ENCODE results near the gene SIAH1.
A peak's percentile ranks its signal among the peaks of the same experiment; 100 is the strongest.
"Not testable (repeated sequence)": the region's sequence is repeated elsewhere in the genome, so short reads cannot be mapped to it uniquely, and the experiment has no call there.

Gene SIAH1

GRCh38 chr16:48365025-48365600, 20.1 kb downstream of the SIAH1 start:
- DNase-seq = no peak

DNA sequence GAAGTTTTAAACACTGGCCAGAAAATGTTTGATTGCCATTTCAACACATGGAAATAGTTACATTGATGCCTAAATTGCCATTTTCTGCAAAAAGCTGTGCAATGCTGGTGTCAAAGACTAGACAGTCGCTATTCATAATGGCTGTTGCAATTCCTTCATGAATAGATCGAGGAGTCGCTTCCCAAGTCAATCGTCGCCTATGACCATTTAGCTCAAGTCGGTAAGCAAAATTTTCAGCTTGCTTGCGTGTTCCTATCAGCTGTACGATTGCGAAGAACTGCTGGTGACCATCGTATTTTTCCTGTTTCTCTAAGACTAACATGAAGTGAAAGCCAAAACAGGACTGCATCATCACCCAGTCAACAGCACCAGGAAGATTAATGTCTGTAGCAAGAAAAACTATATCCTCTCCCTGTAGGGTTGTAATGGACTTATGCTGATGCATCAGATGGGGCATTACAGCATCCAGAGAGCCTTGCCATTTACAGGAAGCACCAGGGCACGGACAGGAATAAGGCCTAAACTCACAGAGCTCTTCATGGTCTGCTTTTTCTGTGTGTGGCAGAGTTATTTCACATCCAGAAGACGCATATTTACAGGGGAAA, 23.6 kb downstream of the SIAH1 start:
- DNase-seq = no peak

DNA sequence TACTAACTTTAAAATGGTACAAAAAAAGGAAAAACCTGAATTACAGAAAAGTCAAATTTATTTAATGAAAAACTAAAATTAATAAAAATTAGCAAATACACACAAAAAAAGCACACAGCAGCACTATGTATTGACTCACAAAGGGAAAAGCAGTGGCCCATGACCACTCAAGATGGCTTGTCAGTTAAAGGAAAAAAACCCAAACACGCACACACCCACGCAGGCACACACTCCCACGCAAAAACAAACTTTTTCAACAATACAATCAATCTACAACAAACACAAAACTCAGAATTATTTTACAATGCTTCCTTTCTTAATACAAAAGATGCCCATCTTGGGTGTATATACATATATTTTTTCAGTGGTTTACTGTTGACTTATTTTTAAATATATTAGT, 24.2 kb downstream of the SIAH1 start:
- DNase-seq = no peak

GRCh38 chr16:48359983-48360382, 25.2 kb downstream of the SIAH1 start:
- DNase-seq = no peak

DNA sequence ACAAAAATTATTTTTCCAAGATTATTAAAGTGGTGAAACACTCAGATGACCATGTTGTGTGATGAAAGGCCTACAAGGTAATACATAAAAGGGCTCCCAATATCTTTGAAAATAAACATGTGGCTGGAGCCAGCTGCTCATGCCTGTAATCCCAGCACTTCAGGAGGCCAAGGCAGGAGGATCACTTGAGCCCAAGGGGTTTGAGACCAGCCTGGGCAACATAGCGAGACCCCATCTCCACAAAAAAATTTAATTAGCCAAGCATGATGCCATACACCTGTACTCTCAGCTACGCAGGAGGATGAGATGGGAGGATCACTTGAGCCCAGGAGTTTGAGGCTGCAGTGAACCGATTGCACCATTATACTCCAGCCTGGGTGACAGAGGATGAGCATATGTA, 26.8 kb downstream of the SIAH1 start:
- no peak for DNase-seq

DNA sequence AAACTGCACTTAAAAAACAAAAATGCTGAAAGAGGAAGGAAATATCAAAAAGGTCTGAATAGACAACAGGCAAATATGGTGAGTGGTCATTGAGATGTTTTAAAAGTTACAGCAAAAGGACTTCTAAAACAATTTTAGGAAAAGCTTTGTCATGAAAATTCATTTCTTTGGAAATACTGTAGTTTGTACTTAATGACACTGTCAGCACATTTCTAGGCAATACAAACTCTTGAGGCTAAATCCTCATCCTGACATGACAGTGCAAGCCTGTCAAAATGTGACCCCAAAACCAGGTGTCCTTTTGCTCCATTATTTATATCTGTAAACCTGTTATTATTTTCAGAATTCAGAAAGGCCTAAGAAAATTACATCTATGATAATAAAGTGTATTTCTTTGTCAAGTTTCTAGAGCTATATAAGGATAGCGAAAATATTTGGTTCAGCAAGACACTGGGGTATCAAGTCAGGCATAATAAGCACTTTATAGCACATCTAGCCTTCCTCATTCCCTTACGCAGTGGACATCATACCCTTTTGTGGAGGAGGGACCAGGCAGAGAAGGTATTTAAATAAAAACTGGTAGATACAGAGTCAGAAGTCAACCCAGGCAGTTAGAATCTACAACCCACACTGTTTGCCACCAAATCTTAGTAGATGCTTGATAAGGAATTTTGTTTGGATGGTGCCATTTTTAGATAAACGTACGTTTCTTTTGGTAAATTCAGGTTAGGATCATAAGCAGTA, 28.4 kb downstream of the SIAH1 start:
- DNase-seq = no peak

GRCh38 chr16:48354877-48355855, 30.0 kb downstream of the SIAH1 start:
- DNase-seq = no peak

GRCh38 chr16:48354385-48354784, 30.8 kb downstream of the SIAH1 start:
- DNase-seq = not testable (repeated sequence)

GRCh38 chr16:48353565-48354163, 31.5 kb downstream of the SIAH1 start:
- peak; percentile 76 for DNase-seq

DNA sequence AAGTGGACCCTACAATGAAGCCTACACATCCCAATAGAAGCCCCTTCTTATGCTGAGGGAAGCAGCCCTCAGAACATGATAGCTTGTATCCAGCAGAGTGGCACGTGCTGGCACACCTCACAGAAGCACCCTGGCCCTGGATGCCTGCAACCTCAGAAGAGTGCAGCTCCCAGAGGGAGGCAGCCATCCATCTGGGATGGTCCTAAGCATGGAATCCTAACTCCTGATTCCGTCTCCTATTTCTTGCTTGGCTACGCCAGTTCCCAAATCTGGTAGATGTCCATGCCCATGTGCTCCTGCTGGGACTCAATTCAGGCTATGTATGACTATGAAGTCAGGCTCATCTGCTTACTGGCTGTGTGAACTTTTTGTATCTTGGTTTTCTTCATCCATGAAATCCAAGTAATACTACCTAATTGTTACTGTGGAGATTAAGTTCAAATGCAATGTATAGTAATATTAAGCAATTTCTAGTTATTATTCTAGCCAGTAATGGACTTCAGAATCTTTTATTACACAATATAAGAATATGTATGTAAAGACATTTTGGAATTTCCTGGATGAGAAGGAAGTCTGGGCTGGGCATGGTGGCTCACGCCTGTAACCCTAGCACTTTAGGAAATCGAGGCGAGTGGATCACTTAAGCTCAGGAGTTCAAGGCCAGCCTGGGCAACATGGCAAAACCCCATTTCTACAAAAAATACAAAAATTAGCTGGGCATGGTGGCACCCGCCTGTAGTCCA, 32.4 kb downstream of the SIAH1 start:
- DNase-seq = no peak

- no peak for DNase-seq
These were observed 34.5 kb downstream of the SIAH1 start for GRCh38 chr16:48350736-48351135.

DNA sequence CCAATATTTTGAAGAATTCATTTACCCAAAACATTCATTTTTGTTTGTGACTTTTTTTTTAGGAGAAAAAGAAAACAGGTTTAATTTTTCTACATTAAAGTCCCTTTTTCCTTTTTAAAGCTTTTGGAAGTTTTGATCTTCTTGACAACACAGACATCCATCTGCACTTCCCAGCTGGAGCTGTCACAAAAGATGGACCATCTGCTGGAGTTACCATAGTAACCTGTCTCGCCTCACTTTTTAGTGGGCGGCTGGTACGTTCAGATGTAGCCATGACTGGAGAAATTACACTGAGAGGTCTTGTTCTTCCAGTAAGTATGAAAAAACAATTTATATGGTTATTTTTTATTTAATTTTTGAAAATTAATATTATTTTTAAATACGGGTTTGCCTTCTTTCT, 37.2 kb downstream of the SIAH1 start:
- DNase-seq = no peak

GRCh38 chr16:48347191-48347865, 37.9 kb downstream of the SIAH1 start:
- no peak for DNase-seq

GRCh38 chr16:48342591-48342990, 42.6 kb downstream of the SIAH1 start:
- DNase-seq = no peak

GRCh38 chr16:48340054-48340453, 45.2 kb downstream of the SIAH1 start:
- DNase-seq = no peak

DNA sequence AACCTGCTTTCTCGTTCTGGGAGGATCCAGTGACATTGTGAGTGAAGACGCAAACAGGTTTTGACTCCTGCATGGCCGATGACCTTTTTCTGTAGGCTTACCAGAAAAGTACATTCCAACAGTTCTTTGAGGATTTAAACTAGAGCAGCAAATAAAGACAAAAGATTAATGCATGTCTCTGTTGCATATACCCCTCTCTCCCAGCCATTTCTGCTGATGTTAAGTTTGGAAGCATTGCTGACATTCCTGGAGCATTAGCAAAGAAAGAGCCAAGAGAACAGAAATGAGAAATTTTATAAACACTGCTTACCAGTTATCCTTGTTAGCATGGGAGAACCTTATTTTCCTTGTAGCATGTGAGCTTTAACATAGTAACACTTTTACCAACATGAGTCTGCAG, 49.3 kb downstream of the SIAH1 start:
- DNase-seq = no peak

DNA sequence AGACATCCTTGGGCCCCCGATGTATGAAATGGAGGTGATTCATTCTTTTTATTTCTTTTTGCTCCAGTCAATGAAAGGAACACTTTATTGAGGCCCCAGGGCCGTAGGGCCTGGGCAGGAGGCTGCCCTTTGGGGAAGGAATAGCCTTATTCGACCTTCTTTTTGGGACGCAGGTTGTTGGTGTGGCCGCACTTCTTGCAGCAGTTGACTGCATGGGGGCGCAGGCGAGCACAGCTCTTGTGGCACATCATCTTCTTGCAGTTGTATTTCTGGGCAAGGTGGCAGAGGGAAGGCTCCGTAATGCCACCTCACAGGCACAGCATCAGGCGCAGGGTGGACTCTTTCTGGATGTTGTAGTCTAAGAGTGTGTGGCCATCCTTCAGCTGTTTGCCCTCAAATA, 50.9 kb downstream of the SIAH1 start:
- DNase-seq = no peak

DNA sequence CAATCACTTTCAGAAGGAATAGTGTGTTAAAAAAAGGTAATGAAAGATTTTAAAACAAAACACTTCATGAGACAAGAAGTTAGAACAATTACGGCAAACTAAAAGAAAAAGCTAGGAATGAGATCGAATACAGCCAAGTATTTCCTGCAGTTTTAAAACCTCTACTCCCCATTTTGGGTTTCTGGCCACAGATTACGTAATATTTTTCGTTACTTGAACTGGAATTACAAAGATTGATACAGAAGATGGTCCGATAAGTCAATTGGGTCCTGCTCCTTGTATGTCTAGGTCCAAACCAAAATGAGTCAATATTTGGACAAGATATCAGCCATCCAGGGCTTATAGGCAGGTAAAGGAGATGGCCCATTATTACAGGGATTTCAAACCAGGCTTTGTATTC, 52.2 kb downstream of the SIAH1 start:
- DNase-seq = no peak

- DNase-seq = no peak
These were observed 54.4 kb downstream of the SIAH1 start for GRCh38 chr16:48330841-48331192.

DNA sequence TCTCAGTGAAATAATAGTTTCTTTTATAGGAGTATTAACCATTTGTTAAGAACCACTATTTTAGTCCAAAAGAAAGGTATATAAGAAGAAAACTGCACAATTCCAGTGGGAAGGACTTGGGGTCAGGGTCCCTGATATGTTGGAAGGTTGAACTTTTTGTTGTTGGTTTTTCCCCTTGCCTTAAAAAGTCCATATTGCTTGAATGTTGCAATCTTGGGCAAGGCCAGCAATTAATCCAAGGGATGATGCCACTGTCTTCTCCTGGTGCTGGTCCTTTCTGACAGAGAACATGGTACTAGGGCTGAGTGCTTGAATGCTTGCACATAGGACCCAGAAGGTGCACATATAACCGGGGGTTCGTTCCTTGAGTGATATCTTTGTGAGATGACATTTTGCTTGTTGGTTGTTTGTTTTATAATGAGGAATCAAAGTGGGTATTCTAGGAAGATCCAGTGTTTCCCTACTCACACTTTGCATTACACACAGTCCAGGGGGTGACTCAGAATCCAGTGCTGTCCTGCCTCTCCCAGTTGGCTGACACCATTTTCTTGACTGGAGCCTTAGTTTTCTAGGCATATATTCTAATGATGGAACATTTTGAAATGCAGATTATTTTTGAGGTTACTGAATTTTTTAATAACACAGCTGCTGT, 54.9 kb downstream of the SIAH1 start:
- no peak for DNase-seq

- DNase-seq = no peak
These were observed 56.1 kb downstream of the SIAH1 start for GRCh38 chr16:48329138-48329537.
